Omental fat pad (tissue), 4 donors: ENCODE measurements around the gene COMMD2. TPM values are rescaled to one million over a fixed set of nuclear protein-coding genes. Genes with fewer than 3 reads are reported as not detected.

ENCODE experiments used
- ATAC-seq: fragments of 150-250 bp; one replicate; pipeline ENCODE4 v1.9.1; 2016; ENCODE audit warnings: mild to moderate bottlenecking, moderate library complexity; ENCODE audit not compliant: low FRiP score
- DNase-seq: peaks from one replicate; pipeline ENCODE4 v3.0.0-alpha.2; 2019; ENCODE audit warnings: low spot score
- CTCF ChIP-seq, 3 donors: fragments of 450-650 bp; IDR thresholded peaks; one replicate each; pipeline ENCODE4 v1.5.1; 2016 to 2017; ENCODE audit warnings: antibody characterized with exemption in 3 of 3, mild to moderate bottlenecking in 3 of 3, moderate library complexity in 2 of 3
- total RNA-seq, 4 donors: library from RNA; depleted of rRNA; stranded (reverse); fragments of >200 nt; gene quantifications; one replicate each; pipeline ENCODE4 v1.1.0, GENCODE V29; 2016

Gene COMMD2
- total RNA-seq, 4 donors from 2014 or later: 13.1 to 34.8 (median 19.5) TPM

DNA sequence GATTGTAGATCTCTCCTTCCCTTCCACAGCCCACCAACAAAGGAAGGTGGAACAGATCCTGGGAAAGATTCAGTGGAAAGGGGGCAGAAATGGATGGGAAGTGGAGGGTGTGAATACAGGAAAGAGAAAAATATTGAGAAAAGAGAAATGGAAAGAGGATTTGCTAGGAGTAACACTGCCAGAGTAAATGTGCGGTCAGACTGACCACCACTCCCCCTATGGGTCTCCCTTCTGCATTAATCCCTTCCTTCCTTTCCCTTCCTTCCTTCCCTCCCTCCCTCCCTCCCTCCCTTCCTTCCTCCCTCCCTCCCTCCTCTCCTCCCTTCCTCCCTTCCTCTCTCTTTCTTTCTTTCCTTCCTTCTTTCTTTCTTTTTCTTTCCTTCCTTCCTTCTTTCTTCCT lies 12.0 kb upstream of the COMMD2 start:
- no peak for DNase-seq
- TF ChIP-seq CTCF (IDR thresholded peaks at IDR 0.05): no peak
- no peak for ATAC-seq

DNA sequence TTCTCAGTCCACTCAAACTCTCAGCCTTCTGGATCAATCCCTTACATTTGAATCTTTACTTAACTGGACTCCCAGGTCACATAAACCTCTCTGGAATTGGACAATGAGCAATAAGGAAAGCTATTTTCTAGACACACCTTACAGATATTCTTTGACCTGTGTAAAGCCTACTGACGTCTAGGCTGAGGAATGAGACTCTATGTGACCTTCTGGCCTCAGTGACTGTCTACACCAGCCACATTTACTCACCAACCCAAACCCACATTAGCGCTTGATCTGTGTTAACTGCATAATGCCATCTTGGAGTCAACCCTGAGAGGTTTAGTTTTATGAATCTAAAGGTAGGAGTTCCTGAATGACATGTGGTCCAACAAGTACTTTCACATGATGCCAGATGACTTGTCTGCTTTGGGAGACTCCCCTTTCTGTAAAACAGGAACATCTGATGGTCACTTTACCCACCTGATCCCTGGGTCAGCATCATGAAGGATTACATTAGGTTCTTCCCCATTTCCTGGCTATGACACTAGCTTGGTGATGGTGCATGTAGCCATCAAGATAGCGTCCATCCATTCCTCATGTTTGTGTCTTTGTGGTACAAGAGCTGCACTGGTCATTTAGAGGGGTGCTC lies 11.4 kb upstream of the COMMD2 start:
- no peak for TF ChIP-seq CTCF (IDR thresholded peaks at IDR 0.05)
- ATAC-seq (no peak), DNase-seq (no peak)

DNA sequence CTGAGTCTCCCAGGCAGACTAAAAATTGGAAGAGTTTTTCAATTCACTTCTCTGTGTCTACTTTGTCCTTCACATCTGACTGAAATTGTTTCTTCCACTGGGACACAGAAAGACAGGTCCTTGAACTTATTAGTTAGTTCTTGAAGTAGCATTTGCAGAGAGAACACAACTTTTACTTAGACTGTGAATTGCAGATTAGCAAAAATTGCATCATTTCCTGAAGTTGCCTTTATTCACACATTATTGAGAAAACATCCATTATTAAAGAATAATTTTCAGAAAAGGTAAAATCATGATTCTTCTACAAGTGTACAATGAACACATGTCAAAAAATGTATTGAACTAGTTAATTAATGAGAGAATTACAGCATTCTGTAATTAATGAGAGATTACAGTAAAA lies 1.4 kb upstream of the COMMD2 start:
- ATAC-seq (no peak), DNase-seq (no peak)
- TF ChIP-seq CTCF (IDR thresholded peaks at IDR 0.05): no peak

- no peak for ATAC-seq
- no peak for DNase-seq
- no peak for TF ChIP-seq CTCF (IDR thresholded peaks at IDR 0.05)
Observed at GRCh38 chr3:149752788-149753136, 473 bp upstream of the COMMD2 start.

- DNase-seq: no peak
- ATAC-seq: no peak
- TF ChIP-seq CTCF (IDR thresholded peaks at IDR 0.05): no peak
Observed at GRCh38 chr3:149751551-149751950, 738 bp downstream of the COMMD2 start.

GRCh38 chr3:149744606-149745005 lies 7.7 kb downstream of the COMMD2 start:
- ATAC-seq (no peak), DNase-seq (no peak)
- TF ChIP-seq CTCF (IDR thresholded peaks at IDR 0.05): no peak

DNA sequence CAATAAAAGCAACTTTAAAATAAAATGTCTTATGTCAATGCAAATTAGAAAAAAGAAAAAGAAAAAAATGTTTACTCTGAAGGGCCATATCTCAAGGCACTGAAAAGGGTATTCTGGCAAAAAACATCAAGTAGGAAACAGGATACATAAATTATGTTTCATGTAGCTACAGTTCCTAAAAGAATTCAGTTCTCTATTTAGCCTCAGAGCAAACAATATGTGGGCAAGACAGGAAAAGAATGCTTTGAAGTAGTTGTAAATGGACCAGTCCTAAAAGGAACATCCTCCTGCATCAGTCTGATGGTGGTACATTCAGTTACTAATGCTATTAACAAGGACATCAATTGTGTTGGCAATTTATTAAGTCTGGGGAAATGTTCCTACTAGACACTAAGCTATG lies 8.1 kb downstream of the COMMD2 start:
- ATAC-seq (no peak), DNase-seq (no peak)
- no peak for TF ChIP-seq CTCF (IDR thresholded peaks at IDR 0.05)
